Duodenal mucosa (tissue), 2 donors: ENCODE results near the gene ESM1.

Experiments
- H3K27ac ChIP-seq: one replicate; pipeline ENCODE4 v1.7.0; 2013; ENCODE audit warnings: low read depth, low read length
- H3K27me3 ChIP-seq, 2 donors: one replicate each; pipeline ENCODE4 v1.7.0; 2013; ENCODE audit warnings: low read length in 2 of 2, control low read depth in 1 of 2; ENCODE audit not compliant: insufficient read depth in 2 of 2, control insufficient read depth in 1 of 2
- H3K36me3 ChIP-seq, 2 donors: one replicate each; pipeline ENCODE4 v1.7.0; 2013; ENCODE audit warnings: low read length in 2 of 2, control low read depth in 1 of 2; ENCODE audit not compliant: insufficient read depth in 2 of 2, control insufficient read depth in 1 of 2
- H3K4me1 ChIP-seq, 2 donors: one replicate each; pipeline ENCODE4 v1.7.0; 2013; ENCODE audit warnings: low read length in 2 of 2, control low read depth in 1 of 2; ENCODE audit not compliant: insufficient read depth in 2 of 2, control insufficient read depth in 1 of 2
- H3K4me3 ChIP-seq, 2 donors: one replicate each; pipeline ENCODE4 v1.7.0; 2013; ENCODE audit warnings: low read length in 2 of 2, low read depth in 1 of 2
- H3K9ac ChIP-seq, 2 donors: one replicate each; pipeline ENCODE4 v1.7.0; 2013; ENCODE audit warnings: low read length in 2 of 2, low read depth in 1 of 2
- H3K9me3 ChIP-seq, 2 donors: one replicate each; pipeline ENCODE4 v1.7.0; 2013; ENCODE audit warnings: low read length in 2 of 2, control low read depth in 1 of 2; ENCODE audit not compliant: control insufficient read depth in 1 of 2

ESM1 gene

GRCh38 chr5:54947187-54947586, 38.2 kb downstream of the ESM1 start:
- H3K36me3 ChIP-seq, result no peaks in the 10 kb centered on the region
- H3K4me1 ChIP-seq, result no peaks in the 10 kb centered on the region
- no peak overlapping the region for H3K9ac ChIP-seq
- no peaks in the 10 kb centered on the region for H3K9me3 ChIP-seq
- H3K4me3 ChIP-seq, result no peak overlapping the region
- no peak overlapping the region for H3K27ac ChIP-seq
- no peaks in the 10 kb centered on the region for H3K27me3 ChIP-seq

- Histone ChIP-seq H3K4me1 (no peaks in the 10 kb centered on the region), H3K27ac (no peak overlapping the region), H3K9me3 (no peaks in the 10 kb centered on the region), H3K9ac (no peak overlapping the region), H3K4me3 (no peak overlapping the region), H3K27me3 (no peaks in the 10 kb centered on the region), H3K36me3 (no peaks in the 10 kb centered on the region)
Measured at GRCh38 chr5:54946306-54946819, 39.0 kb downstream of the ESM1 start.

GRCh38 chr5:54944364-54944763, 41.0 kb downstream of the ESM1 start:
- H3K4me1 ChIP-seq, result no peaks in the 10 kb centered on the region
- no peak overlapping the region for H3K9ac ChIP-seq

GRCh38 chr5:54942064-54942778, 43.2 kb downstream of the ESM1 start:
- H3K9me3 ChIP-seq, result no peaks in the 10 kb centered on the region
- no peak overlapping the region for H3K27ac ChIP-seq
- H3K9ac ChIP-seq, result no peak overlapping the region
- no peaks in the 10 kb centered on the region for H3K4me1 ChIP-seq
- no peaks in the 10 kb centered on the region for H3K36me3 ChIP-seq
- no peaks in the 10 kb centered on the region for H3K27me3 ChIP-seq
- no peak overlapping the region for H3K4me3 ChIP-seq

More at GRCh38 chr5:54944364-54944763, 41.0 kb downstream of the ESM1 start:
- Histone ChIP-seq H3K27me3 (no peaks in the 10 kb centered on the region), H3K27ac (no peak overlapping the region), H3K9me3 (no peaks in the 10 kb centered on the region), H3K36me3 (no peaks in the 10 kb centered on the region), H3K4me3 (no peak overlapping the region)

- Histone ChIP-seq H3K27me3 (peaks cover 0 to 6% of the 10 kb centered on the region in 2 donors), H3K36me3 (no peaks in the 10 kb centered on the region), H3K9me3 (no peaks in the 10 kb centered on the region), H3K9ac (no peak overlapping the region), H3K4me3 (no peak overlapping the region), H3K4me1 (no peaks in the 10 kb centered on the region), H3K27ac (no peak overlapping the region)
Measured at GRCh38 chr5:54936201-54936600, 49.2 kb downstream of the ESM1 start.

GRCh38 chr5:54932789-54933188, 52.6 kb downstream of the ESM1 start:
- Histone ChIP-seq H3K4me3 (no peak overlapping the region), H3K36me3 (no peaks in the 10 kb centered on the region), H3K27me3 (peaks cover 0 to 6% of the 10 kb centered on the region in 2 donors), H3K9ac (no peak overlapping the region), H3K4me1 (no peaks in the 10 kb centered on the region), H3K27ac (no peak overlapping the region), H3K9me3 (no peaks in the 10 kb centered on the region)

- Histone ChIP-seq H3K9ac (no peak overlapping the region), H3K4me3 (no peak overlapping the region), H3K27ac (no peak overlapping the region), H3K9me3 (no peaks in the 10 kb centered on the region), H3K27me3 (peaks cover 0 to 6% of the 10 kb centered on the region in 2 donors), H3K4me1 (no peaks in the 10 kb centered on the region), H3K36me3 (no peaks in the 10 kb centered on the region)
Measured at GRCh38 chr5:54930736-54931135, 54.7 kb downstream of the ESM1 start.
